ENCODE results near the gene ICE2.

ICE2 gene

DNA sequence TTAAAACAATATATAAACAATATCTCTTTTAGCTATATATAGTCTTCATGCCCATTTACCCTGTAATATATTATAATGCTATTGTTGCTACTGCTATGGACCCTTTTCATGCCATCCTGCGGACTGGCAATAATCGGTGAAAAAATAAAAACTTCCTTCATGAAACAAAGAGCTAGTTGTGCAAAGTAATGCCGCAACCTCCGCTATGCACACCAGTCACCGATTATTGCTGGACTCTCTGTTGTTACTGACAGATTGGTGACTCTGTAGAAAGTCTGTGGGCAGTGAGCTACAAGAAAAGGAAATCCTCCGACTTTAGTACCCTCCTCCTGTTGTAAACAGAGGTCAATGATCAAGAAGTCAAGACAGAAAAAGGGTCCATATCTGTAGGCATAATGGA lies 17.9 kb upstream of the ICE2 start:
- DNase-seq (ENCODE audit: low spot score) = no peak

DNA sequence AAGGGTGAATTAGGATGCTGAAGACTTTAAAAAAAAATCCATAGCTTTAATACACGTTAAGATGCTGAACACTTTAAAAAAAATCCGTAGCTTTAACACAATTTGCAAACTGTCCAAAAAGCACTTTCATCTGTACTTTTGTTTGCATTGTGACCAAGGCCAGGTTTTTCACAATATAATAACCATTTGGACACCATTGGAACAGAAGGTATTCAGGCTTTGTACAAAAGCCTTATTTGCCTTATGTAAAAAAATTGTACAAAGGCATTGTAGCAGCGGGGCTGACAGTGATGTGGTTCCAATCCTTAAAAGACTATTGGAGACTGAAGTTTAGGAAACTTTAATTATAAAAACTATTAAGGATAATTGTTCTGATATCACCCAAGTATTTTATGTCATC lies 15.2 kb upstream of the ICE2 start:
- DNase-seq (ENCODE audit: low spot score) = no peak

DNA sequence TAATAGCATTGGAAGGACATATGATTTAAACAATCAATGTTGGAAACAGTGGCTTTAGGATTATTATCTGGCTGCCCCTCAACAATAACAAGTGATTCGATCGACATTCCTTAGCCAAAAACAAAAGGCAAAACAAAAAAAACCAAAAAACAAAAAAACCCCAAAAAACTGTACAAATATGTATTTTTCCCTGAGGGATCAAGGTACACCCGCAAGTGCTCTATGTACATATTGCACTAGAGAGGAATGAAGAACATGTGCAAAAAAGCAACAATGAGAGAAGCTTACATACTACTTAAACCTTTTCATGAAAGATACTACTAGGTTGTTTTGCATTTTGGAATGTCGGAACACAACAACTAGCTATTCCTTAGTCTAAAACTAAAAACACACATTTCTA lies 14.2 kb upstream of the ICE2 start:
- no peak for DNase-seq (ENCODE audit: low spot score)

DNA sequence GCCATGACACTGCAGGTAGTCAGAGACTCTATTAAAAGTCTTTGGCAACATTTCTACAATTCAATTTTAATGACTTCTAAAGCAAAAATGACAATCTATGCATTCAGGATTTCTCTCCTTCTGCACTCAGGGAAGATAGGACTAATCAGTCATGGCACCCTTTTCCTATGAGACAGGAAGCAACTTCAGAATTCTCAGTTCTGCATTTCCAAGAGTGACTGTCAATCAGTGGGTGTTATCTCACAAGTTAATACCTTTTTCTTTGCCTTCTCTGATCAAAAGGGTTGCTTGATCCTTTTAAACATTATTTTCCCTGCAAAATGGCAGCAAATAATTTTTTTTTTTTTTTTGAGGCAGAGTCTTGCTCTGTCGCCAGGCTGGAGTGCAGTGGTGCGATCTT lies 7.8 kb upstream of the ICE2 start:
- no peak for DNase-seq (ENCODE audit: low spot score)

DNA sequence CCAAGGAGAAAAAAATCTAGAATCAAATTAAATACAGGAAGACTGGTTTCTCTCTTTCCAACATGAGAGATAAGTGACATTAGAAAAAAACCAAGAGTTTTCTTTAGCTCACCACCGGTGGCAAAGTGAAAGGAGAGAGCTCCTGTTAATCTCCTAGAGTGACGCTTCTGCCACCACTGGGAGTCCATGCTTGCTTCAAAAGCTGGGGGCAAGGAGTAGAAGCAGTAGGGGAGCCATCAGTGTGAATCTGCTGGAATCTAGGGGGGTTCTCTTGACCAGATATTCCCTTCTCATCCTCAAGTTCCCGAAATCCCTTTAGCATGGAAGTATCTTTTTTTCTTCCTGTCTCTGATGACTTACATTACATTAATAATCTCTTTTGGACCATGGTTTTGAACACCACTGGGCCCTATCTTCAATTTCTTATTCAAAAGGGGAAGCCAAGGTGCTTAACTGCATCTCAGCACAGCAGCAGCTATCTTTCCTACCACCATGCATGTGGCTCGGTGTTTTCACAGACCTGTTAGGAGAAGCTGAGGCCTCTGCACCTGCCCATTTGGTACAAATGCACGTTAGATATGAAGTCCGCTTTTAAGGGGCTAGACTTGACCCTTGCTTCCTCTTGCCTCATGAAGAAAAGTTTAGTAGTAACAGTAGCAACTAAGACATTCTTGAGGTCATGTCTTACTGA lies 6.6 kb upstream of the ICE2 start:
- no peak for DNase-seq (ENCODE audit: low spot score)

DNA sequence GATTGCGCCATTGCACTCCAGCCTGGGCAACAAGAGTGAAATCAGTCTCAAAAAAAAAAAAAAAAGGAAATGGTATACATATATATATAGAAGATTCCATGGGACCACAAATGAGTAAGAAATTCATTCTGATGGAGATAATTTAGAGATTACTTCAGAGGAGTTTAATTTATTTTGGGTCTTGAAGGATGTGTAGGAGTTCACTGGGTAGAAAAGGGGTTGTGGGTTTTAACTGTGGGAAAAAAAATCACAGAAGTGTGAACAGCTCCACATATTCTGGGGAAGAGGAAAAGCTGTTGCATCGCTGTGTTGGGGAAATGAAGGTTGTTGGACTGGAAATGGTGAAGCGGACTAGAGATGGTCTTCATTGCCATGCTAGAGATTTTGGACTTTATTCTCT lies 4.1 kb upstream of the ICE2 start:
- DNase-seq (ENCODE audit: low spot score) = no peak

DNA sequence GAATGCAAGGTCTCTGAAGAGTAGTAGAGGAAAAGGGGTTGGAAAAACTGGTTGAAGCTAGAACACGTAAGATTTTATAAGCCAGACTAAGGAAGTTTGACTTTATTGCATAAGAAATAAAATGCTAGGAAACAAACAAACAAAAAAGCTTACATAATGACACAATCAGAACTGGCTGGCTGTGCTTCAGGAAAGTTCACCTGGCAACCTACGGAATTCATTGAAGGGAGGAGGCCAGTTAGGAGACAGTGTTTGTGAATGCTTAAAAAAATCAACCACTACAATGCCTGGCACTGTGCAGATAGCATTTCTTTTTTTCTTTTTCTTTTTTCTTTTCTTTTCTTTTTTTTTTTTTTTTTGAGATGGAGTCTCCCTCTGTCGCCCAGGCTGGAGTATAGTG lies 1.9 kb upstream of the ICE2 start:
- DNase-seq (ENCODE audit: low spot score) = no peak

DNA sequence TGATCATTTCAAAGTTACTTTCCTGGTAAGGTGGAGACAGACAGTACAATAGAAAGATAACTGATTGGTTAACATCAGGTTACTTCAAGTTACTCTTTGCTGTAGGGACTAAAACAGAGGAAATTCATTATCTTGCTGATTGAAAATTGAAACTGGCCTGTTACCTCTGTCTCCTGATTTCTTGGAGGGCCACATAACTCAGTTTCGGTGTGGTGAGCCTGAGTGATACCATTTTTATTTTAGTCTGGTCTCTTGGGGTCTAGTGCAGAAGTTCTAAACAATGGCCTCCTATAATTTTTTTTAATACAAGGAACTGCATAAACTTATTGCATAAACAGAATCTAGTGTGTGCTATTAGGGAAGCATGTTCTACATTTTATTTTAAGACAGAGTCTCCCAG lies 1.2 kb upstream of the ICE2 start:
- no peak for DNase-seq (ENCODE audit: low spot score)

DNA sequence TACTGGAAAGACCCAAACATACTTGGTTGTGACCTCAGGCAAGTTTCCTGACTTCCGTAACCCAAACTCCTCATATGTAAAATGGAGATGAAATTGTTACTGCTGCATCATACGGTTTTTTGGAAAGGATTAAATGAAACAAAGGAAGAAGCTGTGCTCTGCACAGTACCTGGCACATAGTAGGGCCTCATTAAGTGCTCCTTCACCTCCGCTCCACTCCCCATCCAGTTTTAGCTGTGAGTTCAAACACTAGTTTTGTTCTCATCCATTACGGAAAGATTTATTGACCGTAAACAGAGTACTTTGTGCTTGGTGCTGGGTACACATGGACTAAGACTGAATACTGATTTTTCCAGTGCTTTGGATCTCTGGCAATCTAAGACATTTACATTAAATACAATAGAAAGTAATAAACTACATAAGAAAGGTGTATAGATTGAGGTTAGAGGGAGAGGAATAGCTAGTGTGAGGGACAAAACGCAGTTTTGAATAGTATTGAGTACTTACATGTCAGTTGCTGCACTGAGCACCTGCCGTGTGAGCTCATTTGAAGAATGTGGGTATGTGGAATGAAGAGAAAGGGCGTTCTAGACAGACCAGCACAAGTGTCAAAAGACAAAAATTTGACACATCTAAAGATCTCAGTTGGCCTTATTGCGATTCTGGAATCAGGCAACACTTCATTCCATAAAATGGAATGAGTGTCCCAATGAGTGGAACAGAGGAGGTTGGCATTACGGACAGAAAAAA lies 594 bp upstream of the ICE2 start:
- peak; percentile 4 for DNase-seq (ENCODE audit: low spot score)

DNA sequence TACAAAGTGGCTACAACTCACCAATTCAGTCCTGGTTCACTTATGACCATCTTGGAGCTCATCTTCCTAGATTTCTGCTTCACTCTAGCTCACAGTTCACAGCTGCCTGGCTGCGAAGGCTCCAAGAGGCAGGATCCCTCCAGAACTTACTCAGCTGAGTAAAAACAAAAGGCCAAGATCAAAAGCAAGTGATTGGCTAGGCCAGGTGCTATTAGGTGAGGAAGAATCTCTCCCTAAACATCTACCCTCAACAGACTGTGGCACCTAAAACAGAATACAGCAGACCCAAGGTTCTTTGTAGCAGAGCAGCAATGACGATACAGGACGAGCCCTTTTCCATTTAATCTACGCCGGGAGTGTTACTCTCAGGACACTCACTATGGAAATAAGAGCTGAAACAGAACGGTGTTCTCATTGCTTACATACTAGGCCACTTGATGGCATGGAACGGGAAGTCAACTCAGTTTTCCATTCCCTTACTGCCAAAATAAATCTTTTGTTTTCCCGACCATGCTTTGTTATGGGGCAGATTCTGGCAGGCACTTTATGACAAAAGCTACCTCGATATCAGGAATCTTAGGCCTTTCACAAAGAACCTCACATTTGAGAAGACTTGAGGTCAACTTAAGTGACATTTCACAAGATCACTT lies 901 bp downstream of the ICE2 start:
- DNase-seq (ENCODE audit: low spot score) = peak; percentile 12

DNA sequence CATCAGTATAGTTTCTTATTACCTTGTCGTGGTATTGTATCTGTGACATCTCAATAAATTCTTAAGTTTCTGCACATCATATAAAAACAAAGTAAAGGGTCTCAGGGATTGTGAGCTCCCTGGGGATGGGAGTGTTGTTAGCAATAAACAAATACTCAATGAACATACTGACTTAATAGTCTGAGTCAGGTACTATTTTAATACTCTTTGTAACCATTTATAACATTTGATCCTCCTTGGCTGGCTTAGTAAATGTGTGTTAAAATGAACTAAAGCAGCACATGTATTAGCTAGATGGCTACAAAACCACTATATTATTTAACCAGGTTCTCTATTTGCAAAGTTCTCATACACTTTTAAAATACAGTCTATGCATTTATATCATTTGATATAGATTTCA lies 1.8 kb downstream of the ICE2 start:
- DNase-seq (ENCODE audit: low spot score) = no peak

DNA sequence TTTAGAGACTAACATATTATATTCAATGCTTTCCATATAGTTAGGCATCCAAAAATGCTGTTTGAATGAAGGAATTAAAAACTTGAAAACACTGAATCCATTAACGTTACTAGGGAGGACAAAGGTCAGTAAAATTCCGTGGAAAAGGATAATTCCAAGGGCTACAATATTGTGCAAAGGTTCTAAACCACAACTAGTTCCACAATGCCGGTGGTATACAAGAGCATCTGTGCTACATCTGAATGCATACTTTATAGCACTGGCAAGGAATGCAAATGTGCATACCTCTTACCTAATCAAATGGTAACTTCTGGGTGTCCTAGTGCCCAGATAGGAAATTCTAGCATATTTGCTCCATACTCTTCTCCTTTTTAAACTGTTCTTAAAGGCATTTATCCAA lies 2.2 kb downstream of the ICE2 start:
- DNase-seq (ENCODE audit: low spot score) = no peak

DNA sequence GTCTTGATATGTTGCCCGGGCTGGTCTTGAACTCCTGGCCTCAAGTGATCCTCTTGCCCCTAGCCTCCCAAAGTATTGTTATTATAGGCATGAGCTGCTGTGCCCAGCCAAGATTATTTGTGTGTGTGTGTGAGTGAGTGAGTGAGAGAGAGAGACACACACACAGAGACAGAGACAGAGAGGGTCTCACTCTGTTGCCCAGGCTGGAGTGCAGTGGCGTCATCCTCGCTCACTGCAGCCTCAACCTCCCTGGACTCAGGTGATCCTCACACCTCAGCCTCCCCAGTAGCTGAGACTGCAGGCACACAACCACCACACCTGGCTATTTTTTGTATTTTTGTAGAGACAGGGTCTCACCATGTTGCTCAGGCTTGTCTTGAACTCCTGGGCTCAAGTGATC lies 5.8 kb downstream of the ICE2 start:
- no peak for DNase-seq (ENCODE audit: low spot score)

DNA sequence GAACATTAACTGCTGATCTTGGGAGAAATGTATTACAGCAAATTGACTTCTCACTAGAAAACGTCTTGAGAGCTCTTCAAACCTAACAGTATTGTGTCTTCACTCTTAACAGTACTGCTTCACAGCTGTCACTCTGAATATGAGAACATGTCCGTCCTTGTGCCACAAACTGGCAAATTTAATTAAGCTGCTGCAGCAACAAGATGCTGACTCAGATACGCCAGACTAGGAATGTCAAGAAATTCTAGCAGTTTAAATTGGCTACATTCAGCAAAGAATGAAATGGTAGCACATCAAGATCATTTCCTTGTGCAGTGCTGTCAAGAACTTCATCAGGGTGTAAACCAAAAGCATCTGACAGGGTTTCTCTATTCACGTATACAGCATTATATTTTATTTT lies 7.6 kb downstream of the ICE2 start:
- DNase-seq (ENCODE audit: low spot score) = no peak

DNA sequence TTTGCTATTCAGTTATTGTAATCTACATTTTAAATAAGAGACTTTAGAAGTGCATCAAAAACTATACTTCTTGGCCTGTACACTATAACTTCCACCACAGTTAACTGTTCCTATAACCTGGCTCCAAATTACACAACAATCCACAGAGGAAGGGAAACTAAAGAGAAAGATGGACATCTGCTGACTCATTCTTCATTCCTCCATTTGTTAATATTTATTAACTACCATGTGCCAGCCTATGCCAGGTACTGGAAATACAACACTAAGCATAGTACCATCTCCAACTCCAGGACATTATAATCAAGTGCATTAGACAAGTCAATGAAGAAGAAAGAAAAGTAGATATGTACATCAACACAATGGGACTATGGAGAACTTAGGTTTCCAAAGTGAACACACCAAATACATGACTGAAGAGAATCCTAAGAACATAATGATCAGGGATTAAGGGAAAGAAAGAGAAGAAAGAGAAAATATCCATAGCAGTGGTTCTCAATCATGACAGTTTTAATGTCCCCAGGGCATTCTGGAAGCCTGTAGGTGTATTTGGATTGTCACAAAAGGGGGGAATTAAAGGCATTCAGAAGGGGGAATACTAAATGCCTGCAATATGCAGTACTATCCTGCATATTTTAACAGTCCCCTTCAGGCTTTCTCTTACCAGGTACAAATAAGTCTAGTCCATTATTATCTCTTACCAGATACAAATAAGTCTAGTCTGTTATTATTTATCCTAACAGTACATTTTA lies 8.9 kb downstream of the ICE2 start:
- no peak for DNase-seq (ENCODE audit: low spot score)

DNA sequence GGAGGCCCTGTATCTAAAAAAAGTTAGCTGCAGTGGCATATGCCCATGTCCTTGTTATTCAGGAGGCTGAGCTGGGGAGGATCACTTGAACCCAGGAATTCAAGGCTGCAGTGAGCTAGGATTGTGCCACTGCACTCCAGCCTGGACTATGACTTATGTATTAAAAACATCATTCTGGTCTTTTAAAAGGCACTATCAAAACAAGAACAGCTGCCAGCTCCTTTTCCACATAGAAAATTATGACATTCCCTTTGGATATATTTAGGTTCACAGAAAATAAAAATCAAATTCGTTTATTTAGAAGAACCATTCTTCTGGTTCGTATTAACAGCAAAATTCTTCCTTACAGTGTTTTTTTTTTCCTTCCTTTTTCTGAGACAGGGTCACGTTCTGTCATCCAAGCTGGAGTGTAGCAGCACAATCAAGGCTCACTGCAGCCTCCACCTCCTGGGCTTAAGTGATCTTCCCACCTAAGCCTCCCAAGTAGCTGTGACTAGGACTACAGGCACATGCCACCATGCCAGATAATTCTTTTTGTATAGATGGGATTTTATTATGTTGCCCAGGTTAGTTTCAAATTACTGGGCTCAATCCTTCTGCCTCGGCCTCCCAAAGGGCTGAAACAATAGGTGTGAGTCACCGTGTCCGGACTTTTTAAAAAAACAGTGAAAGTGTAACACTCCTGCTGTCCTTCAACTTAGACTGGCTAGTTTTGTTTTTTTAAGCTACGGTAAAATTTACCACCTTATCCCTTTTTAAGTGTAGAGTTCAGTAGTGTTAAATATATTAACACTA lies 13.9 kb downstream of the ICE2 start:
- no peak for DNase-seq (ENCODE audit: low spot score)

DNA sequence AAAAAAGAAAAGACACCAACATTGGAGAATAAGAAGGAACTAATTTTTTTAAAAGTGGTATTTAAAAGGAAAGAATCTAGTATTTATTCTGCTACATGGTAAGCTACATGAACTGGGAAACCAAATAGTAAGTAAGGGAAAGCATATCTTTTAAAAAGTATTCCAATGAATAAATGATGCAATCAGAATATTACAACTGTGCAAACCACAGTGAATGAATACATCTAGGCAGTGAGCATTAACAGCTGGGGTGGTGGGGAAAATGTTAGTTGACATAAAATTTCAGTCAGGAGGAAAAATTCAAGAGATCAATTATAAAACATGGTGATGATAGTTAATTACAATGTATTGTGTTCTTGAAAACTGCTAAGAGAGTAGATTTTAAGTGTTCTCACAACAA lies 16.9 kb downstream of the ICE2 start:
- no peak for DNase-seq (ENCODE audit: low spot score)

DNA sequence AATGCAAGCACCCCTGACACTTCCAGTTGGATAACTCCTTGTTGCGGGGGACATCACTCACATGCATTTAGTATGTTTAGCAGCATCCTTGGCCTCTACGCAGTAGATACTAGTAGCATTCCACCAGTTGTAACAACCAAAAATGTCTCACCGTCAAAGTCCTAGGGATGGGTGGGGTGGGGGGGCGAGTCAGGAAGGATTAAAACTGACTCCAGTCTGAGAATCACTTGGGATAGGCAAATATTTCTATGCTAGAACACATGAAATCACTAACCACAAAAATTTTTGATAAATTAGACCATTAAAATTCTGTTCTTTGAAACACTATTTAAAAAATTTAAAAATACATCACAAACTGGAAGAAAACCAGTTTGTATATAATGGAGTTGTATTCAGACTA lies 18.0 kb downstream of the ICE2 start:
- DNase-seq (ENCODE audit: low spot score) = no peak

DNA sequence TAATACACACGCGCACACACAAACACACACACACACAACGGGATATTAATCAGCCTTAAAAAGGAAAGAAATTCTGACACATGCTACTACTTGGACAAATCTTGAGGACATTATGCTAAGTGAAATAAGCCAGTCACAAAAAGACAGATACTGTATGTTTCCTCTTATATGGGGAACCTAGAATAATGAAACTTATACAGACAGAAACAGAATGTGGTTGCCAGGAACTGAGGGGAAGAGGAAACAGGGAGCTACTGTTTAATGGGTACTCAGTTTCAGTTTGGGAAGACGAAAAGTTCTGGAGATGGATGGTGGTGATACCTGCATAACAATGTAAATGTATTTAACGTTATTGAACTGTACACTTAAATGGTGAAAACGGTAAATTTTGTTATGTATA lies 20.2 kb downstream of the ICE2 start:
- no peak for DNase-seq (ENCODE audit: low spot score)

DNA sequence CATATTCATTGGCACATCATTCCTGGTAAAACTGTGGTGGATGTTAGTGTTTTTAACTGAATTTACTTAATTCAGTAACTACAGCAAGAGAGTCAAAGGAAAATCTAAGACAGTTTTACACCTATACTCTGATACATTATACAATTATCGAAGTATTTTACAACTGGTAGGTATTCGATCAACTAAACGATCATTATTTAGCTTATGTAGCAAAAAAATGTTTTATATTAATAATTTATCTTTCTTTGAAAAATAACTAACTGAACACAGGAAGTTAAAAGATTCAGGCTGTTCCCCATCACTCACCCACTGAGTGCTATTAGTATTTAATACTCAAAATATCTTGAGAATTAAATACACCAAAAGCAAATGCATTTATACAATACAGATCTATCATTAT lies 21.0 kb downstream of the ICE2 start:
- DNase-seq (ENCODE audit: low spot score) = no peak

DNA sequence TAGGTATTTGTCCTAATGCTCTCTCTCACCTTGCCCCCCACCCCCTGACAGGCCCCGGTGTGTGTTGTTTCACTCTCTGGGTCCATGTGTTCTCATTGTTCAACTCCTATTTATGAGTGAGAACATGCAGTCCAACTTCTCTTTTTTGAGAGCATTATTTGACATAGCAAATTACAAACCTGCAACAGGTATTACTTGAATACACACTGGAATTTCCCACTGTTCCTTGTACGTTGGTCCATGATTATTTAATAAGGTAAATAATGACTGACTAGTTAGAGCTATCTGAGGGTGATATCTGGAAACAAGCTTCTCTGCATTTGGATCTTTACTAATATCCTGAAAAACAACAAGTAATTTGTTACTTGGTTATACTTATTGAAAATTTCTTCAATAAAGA lies 24.1 kb downstream of the ICE2 start:
- no peak for DNase-seq (ENCODE audit: low spot score)
